HTERT RPE-1 (cell line): Measurements from ENCODE around the gene DHDDS.
"Not testable (repeated sequence)": the region's sequence is repeated elsewhere in the genome, so short reads cannot be mapped to it uniquely, and the experiment has no call there.

ENCODE experiments used
- in situ Hi-C: fragments of 300-500 bp; cut with MboI; formaldehyde crosslinking; loops from 4 replicates; pipeline ENCODE4 v1.14.3; 2020; ENCODE audit warnings: low sequenced_read_pairs

DHDDS gene, protein sequence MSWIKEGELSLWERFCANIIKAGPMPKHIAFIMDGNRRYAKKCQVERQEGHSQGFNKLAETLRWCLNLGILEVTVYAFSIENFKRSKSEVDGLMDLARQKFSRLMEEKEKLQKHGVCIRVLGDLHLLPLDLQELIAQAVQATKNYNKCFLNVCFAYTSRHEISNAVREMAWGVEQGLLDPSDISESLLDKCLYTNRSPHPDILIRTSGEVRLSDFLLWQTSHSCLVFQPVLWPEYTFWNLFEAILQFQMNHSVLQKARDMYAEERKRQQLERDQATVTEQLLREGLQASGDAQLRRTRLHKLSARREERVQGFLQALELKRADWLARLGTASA

DNA sequence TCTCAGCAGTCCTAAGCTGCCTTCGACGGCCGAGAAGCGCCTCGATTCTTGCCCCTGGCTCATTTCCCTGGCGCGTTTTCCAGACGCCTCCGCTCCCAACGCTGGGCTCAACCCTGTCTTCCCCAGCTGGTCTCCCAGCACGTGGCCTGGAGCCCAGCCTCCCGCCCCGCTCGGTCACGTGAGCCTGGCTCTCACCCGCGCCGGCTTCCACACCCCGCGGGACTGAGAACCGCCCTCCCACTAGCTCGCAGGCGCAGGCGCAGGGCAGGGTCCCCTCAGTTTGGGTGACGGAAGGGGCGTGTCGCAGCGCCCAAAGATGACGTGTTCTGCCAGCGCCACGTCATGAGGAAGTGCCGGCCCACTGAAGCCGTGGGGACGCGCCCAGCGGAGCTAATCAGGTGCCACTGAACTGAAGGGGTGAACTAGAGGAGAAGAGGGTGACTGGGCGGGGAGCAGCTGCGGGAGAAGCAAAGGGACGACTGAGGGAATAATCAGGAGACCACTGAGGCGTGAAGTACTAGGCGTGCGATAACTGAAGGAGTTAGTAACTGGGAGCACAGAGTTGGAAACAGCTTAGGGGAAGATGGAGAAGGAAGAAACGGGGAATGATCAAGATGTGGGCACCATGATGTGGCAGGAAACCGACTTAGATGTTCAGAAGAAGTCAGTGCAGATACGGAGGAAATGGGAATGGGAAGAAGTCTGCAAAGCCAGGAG lies at the start of gene DHDDS:
DHDDS (plus strand) TSS at position 343 of the 717 bp plus-strand sequence. CDS start 625 bp downstream, outside the sequence.
- in situ Hi-C loops = no loop called here

DNA sequence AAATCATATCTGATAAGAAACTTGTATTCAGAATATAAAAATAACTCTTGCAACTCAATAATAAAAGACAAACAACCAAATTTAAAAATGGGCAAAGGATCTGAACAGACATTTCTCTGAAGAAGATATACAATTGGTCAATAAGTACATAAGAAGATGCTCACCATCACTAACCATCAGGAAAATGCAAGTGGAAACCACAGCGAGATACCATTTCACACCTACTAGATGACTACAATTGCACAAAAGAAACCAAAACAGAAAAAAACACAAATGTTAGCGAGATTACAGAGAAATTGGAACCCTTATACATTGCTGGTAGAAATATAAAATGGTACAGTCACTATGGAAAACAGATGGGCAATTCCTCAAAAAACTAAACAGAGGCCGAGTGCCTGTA lies 48.0 kb upstream of the DHDDS start:
- in situ Hi-C loops = no loop called here

DNA sequence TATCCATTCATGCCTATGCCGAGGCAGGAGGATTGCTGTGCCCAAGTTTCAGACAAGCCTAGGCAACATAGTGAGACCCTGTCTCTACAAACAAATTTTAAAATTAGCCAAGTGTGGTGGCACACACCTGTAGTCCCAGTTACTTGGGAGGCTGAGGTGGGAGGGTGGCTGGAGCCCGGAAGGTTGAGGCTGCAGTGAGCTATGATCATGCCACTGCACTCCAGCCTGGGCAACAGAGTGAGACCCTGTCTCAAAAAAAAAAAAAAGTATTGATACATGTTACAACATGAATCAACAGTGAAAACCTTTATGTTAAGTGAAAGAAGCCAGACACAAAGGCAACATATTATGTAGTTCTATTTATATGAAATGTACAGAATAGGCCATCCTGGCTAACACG lies 47.1 kb upstream of the DHDDS start:
- in situ Hi-C loops = not testable (repeated sequence)

DNA sequence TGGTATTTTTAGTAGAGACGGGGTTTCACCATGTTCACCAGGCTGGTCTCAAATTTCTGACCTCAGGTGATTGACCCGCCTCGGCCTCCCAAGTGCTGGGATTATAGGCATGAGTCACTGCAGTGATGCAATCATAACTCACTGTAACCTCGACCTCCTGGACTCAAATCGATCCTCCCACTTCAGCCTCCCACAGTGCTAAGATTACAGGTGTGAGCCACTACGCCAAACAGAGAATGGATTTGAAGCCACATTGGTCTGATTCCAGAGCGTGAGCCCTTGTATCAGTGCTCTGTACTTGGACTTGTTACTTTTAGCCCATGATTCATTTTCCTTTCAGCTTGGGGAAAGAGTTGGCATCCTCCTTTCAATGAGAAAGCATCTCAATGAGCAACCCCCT lies 44.7 kb upstream of the DHDDS start:
- in situ Hi-C loops = no loop called here

DNA sequence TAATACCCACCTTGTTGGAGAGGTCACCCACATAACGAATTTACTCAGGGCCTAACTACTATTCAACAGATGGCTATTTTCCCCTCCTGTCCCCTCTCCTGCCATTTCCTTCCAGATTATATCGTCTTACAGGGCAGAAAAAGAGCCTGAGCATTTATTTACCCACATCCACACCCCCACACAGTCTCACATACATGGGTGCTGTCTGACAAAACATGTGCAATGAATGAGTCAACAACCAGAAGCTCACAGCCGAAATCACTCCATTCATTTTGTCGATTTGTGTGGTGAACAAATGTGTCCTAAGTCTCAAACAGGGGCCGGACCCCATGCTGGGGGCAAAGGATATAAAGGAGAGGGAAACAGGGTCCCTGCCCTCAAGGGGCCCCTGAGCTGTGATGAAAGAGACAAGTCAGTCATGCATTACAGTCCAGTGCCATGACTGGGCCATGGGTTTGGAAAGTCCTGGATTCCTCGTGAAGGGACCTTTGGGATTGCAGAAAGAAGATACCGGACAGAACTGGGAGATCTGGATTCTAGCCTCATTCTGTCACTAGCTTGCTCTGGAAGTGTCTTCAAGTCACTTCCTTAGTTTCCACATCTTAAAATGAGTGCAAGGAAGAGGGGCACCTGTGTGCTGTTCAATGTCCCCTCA lies 43.2 kb upstream of the DHDDS start:
- in situ Hi-C loops = no loop called here

DNA sequence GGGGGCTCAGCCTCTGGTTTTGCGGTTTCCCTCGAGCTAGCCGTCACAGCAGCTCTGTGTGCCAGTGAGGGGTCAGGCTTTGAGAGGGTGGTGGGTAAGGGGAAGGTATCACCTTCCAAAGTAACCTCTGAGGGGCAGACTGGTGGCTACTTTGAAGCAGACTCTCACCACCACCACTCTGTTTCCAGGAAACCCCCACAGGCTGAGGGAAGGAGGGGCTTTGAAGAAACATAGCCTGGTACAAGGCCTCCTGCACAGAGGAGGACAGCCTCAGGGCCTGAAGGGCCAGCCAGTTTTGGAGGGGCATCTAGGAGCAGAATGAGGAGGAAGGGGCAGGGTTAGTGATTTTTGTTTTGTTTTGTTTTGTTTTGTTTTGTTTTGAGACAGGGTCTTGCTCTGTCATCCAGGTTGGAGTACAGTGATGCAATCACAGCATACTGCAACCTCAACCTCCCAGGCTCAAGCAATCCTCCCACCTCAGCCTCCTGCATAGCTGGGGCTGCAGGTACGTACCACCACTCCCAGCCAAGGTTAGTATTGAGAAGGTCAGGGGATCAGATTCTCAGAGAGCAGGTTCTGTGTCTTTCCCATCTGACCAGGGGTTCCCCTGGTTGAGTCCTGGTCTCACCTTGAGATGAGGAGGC lies 42.4 kb upstream of the DHDDS start:
- in situ Hi-C loops = no loop called here

DNA sequence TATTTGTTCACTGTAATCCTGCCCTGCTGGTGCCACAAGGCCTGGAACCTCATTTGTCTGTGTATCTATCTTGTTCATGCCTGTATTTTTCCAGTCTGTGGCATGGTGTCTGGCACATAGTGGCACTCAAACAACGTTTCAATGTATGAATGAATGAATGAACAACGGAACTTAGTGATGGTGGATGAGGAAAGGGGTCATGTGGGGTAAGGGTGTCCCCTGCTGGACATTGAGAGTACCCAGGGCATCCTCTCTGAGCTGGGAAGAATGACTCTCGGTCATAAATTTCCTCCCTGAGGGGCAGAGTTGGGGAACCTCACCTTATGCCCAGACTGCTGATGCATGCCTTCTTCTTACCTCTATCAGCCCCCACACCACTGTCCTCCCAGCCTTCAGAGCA lies 40.7 kb upstream of the DHDDS start:
- in situ Hi-C loops = no loop called here

DNA sequence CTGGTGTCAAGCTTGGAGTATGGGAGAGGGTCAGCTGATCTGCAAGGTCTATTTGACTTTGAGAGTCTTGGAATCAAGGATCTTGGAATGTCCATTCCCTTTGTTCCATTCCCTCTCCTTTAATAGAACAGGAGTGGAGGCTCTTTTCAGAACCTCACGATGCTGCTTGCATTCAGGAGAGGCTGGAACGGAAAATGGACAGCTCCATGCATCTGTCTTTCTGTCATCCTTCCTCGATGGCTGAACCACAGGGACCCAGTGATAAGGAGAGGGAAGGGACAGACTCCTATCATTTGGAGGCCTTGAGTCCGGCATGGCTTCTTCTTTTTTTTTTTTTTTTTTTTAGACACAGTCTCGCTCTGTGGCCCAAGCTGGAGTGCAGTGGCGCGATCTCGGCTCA lies 36.4 kb upstream of the DHDDS start:
- in situ Hi-C loops = no loop called here

DNA sequence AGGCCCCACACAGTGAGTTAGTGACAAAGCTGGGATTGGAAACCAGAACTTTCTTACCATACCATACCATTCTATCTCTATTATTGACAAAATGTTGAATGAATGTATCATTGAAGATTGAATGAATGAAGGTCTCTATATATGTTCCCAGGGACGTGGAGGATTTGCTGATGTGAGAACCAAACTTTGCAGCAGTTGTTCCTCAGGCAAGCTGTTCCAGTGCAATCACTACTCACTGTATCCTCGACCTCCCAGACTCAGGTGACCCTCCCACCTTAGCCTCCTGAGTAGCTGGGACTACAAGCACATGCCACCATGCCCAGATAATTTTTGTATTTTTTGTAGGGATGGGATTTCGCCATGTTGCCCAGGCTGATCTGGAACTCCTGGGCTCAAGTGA lies 33.1 kb upstream of the DHDDS start:
- in situ Hi-C loops = no loop called here

DNA sequence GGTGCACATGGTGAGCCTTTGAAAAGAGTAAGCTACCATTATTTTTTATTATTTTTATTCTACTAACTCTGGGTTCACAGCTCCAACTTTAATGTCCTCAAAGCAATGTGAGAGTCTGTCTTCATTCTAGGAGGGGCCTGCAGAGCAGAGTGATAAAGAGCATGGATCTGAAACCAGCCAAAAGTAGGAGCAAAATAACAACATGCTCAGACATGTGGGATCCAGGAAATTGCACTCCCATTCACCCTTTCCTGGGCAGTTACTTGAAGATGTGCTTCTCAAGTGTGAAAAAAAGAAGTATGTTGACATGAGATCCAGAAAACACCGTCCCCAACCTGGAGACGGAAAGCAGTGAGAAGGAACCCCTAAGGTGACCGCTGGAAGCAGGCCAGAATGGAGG lies 30.2 kb upstream of the DHDDS start:
- in situ Hi-C loops = no loop called here

DNA sequence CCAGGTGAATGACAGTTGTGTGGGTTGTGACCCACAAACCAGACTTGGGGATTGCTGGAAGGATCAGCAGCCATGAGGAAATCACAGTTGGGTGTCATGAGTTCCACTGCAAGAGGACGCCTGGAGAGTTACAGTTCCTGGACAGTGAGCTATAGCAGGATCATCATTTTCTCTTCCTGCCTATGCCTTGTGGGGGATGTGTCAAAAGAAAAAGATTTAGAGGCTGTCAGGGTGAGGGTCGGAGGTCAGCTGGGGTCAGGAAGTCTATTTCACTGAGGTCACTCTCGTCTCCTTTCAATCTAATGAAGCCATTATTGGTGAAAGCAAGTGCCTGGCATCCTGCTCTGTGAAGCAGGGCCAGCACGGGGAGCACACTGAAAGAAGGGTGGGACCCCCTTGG lies 28.5 kb upstream of the DHDDS start:
- in situ Hi-C loops = no loop called here

DNA sequence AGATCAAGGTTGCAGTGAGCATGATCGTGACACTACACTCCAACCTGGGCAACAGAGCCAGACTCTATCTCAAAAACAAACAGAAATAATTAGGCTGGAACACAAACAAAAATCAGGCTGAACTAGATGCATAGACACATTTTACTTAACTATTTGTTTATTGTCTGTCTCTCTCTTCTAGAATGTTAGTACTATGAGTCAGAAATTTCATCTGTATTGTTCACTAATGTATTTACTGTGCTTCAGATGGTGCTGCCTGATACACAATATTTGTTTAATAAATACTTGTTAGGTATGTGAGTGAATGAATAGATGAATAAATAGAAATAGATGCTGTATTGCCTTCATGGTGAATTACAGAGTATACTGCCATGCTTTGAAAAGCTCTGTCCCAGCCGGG lies 27.5 kb upstream of the DHDDS start:
- in situ Hi-C loops = no loop called here

DNA sequence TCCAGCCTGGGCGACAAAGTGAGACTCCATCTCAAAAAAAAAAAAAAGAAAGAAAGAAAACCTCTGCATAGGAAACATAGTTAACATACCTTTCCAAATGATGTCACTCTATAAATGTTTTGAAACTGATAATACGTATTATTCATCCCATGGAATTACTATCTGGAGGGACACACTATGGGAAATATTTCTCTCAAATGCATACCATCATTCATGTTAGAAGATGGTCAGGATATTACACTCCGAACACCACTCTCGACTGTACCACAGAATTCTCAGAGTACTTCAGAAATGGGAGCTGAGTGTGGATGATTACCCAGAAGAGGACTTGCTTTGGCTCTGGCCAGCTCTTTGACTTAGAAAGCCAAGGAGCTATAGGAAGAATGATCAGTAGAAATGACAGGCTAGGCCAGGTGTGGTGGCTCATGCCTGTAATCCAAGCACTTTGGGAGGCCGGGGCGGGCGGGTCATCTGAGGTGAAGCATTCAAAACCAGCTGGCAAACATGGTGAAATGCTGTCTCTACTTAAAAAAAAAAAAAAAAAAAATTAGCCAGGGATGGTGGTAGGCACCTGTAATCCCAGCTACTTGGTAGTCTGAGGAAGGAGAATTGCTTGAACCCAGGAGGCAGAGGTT lies 26.7 kb upstream of the DHDDS start:
- in situ Hi-C loops = no loop called here

DNA sequence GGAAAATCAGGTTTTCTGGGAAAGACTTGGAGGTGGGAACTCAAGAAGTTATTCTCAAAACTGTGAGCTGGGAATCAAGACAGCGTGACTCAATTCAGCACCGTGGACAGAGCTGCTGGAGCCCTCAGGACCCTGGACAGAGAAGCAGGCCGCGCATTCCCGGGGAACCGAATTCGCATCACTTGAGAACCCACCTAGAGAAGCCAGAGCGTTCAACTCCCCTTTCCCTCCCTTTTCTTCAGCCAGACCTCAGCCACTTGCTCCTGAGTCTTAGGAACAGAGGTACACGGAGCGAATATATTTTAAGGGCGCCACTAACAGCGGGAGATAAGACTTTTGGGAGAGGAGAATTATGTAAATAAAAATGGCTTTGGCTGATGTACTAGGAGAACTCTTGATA lies 23.5 kb upstream of the DHDDS start:
- in situ Hi-C loops = no loop called here

DNA sequence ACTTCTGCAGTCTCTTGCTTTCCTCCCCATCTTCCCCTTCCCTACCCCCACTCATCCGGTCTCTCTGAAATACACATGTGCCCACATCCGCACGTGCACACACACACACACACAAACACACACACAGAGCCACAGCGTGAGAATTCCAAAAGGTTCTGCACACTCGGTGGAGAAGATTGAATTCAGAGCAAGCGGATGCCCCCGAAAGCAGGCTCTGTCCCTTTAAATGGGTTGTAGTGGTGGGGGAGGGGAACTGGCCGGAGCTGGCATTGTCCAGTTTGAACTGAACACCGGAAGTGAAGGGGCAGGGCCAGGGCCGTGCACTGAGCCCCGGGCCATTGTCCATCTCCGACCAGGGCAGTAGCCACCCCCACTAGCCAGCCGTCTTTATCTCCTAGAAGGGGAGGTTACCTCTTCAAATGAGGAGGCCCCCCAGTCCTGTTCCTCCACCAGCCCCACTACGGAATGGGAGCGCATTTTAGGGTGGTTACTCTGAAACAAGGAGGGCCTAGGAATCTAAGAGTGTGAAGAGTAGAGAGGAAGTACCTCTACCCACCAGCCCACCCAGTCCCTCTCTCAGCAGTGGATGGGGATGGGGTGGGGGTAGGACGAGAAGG lies 22.8 kb upstream of the DHDDS start:
- in situ Hi-C loops = no loop called here

DNA sequence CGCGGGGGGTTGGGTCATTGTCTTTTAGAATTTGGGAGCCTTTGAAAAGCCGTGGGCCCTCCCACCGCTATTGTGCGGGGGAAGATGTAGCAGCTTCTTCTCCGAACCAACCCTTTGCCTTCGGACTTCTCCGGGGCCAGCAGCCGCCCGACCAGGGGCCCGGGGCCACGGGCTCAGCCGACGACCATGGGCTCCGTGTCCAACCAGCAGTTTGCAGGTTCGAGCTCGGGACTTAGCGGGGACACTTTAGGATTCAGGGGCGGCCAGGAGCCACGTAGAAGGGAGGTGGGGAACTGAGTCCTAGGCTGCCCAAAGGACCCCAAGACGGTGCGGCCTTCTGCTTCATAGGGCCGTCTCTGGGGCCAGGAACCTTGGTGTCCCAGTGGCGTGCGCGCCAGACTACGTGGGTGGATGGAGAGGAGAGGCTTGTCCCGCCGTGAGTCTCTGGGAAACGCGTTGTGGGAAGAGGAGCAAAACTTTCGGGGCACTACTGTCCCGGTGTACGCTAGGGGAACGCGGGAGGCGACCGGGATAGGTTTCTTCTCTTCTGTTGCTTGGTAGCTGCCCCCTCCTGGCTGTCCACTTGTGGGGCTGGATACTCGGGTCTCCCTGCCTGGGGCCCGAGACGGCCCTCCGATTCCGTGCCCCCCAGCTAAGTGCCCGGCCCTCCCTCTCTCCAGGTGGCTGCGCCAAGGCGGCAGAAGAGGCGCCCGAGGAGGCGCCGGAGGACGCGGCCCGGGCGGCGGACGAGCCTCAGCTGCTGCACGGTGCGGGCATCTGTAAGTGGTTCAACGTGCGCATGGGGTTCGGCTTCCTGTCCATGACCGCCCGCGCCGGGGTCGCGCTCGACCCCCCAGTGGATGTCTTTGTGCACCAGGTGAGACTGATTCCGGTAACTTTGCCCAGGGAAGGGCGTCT lies 21.2 kb upstream of the DHDDS start, which contains the start of gene LIN28A:
LIN28A (plus strand) TSS at position 112 of the 918 bp plus-strand sequence; CDS start at position 187, 75 bp downstream.
- in situ Hi-C loops = no loop called here

DNA sequence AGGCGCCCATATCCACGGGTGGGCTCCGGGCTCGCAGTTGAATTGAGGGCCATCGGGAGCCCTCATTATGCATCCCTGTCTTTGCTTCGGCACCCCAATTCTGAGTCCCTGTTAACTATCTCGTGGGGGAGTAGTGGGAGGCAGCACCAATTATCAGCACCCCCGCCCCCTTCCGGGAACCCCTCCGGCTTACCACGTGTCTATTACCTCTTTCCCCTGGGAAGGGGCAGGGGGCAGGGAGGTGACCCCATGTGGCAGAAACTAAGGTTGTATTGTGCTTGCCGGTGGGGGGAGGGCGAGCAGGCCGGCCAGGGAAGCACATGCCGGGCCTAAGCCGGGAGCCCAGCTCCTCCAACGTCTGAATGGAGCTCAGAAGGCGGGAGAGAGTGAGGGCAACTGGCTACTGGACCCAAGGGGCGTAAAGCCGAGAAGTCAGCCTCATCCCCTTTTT lies 20.5 kb upstream of the DHDDS start:
- in situ Hi-C loops = no loop called here

DNA sequence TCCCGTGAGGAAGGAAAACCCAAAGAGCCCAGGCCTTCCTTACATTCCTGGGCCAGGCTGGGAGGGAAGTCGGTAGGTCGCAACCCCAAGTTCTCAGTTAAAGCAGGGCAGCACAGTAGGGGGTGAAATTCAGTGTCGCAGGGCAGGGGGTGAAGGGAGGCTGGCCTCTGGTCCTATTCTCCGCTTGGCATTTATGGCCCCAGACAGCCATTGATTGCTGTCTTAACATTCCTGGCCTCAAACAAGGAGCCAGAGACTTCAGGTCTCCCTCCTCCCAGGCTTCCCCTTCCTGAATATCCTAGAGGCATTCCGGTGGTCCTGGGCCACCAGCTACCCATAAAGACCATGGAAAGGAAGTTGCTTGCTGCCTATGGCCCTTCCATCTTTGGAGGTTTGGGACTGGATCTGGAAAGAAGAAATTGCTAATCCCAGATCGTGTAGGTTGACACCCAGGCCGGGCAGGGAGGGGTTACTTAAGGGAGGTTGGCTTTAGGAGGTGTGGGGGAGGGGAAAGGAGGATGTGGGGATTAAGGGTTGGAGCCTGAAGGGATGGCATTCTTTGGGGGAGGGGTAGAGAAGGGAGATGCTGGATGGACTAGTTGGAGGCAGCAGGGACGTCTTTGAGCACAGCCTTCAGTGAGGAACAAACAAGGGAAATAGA lies 19.8 kb upstream of the DHDDS start:
- in situ Hi-C loops = no loop called here

DNA sequence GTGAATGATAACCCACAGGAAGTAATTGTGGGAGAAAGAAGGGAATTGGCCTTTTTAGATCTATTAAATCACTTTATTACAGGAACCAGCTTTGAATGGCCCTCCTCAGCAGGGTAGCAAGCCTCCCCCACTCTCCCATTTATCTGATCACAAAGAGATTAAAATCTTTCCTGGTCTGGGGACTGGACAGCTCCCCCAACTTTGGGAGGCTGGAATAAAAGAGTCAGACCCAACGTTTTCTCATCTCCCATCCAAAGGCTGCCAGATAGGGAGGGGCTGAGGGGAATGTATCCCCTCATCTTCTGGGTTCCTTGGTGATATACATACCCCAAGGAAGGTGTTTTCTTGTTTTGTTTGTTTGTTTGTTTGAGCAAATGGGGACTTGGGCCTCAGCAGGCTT lies 19.1 kb upstream of the DHDDS start:
- in situ Hi-C loops = no loop called here
